HL-60/S4 treated with retinoic acid at 250 ng/mL for 4 days and 3 days (cell line): ENCODE data around the gene WLS.
"Not testable (repeated sequence)": the region's sequence is repeated elsewhere in the genome, so short reads cannot be mapped to it uniquely, and the experiment has no call there.

Source experiments
- in situ Hi-C: fragments of 300-500 bp; cut with MboI; formaldehyde crosslinking; loops from 2 replicates; pipeline ENCODE4 v1.7.0; 2022; ENCODE audit warnings: low sequenced_read_pairs

WLS gene

GRCh38 chr1:68171795-68172194, 60.5 kb downstream of the WLS start:
- in situ Hi-C loops = not testable (repeated sequence)

- in situ Hi-C loops = no loop called here
These were observed 63.7 kb downstream of the WLS start for GRCh38 chr1:68168545-68169171.

GRCh38 chr1:68167211-68167610, 65.1 kb downstream of the WLS start:
- in situ Hi-C loops = no loop called here

GRCh38 chr1:68166348-68166747, 66.0 kb downstream of the WLS start:
- in situ Hi-C loops = no loop called here

- in situ Hi-C loops = no loop called here
These were observed 66.7 kb downstream of the WLS start for GRCh38 chr1:68165665-68166064.

GRCh38 chr1:68164918-68165317, 67.4 kb downstream of the WLS start:
- in situ Hi-C loops = no loop called here

- in situ Hi-C loops = no loop called here
These were observed 69.1 kb downstream of the WLS start for GRCh38 chr1:68163220-68163619.

- in situ Hi-C loops = no loop called here
These were observed 69.6 kb downstream of the WLS start for GRCh38 chr1:68162761-68163160.

- in situ Hi-C loops = not testable (repeated sequence)
These were observed 70.7 kb downstream of the WLS start for GRCh38 chr1:68161672-68162071.

- in situ Hi-C loops = not testable (repeated sequence)
These were observed 71.4 kb downstream of the WLS start for GRCh38 chr1:68160935-68161334.

- in situ Hi-C loops = no loop called here
These were observed 72.3 kb downstream of the WLS start for GRCh38 chr1:68160021-68160420.

- in situ Hi-C loops = no loop called here
These were observed 73.5 kb downstream of the WLS start for GRCh38 chr1:68158837-68159236.

- in situ Hi-C loops = no loop called here
These were observed 74.9 kb downstream of the WLS start for GRCh38 chr1:68157416-68157815.

- in situ Hi-C loops = no loop called here
These were observed 80.6 kb downstream of the WLS start for GRCh38 chr1:68151690-68152089.

- in situ Hi-C loops = no loop called here
These were observed 82.4 kb downstream of the WLS start for GRCh38 chr1:68149907-68150306.

- in situ Hi-C loops = no loop called here
These were observed 83.1 kb downstream of the WLS start for GRCh38 chr1:68149110-68149798.

GRCh38 chr1:68148631-68149030, 83.7 kb downstream of the WLS start:
- in situ Hi-C loops = no loop called here

GRCh38 chr1:68147534-68148171, 84.7 kb downstream of the WLS start:
- in situ Hi-C loops = no loop called here

- in situ Hi-C loops = no loop called here
These were observed 86.8 kb downstream of the WLS start for GRCh38 chr1:68145418-68146126.

GRCh38 chr1:68144856-68145255, 87.5 kb downstream of the WLS start:
- in situ Hi-C loops = no loop called here

GRCh38 chr1:68143633-68144032, 88.7 kb downstream of the WLS start:
- in situ Hi-C loops = no loop called here

GRCh38 chr1:68142461-68142860, 89.9 kb downstream of the WLS start:
- in situ Hi-C loops = no loop called here
